Measurements from ENCODE around the gene ANO10.

DNA sequence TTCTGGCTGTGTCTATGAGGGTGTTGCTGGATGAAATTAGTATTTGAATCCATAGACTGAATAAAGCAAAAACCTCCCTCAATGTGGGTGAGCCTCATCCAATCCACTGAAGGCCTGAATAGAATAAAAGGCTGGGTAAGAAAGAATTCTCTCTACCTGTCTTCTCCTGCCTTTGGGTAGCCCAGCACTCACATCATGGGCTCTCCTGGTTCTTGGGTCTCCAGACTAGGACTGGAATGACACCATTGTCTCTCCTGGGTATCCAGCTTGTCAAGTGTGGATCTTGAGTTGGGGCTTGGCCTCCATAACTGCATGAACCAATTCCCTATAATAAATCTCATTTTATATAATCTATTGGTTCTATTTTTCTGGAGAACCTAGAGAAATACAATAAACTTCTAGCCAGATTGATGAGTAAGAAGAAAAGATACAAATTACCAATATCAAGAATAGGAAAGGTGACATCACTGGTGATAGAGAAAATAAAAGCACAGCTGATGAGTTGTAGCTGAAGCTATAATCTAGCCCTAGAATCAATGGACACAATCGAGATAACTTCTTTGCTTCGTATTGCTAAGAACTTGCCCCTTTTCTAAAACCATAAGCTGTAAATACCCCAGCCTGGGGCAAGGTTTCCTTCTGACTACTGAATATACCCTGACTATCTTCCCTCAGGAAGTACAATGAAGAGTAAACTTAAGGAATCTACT lies 106.4 kb downstream of the ANO10 start:
- no peak for TF ChIP-seq EP300 (IDR thresholded peaks at IDR 0.05; ENCODE audit: borderline replicate concordance)
- no peak for TF ChIP-seq TAF1 (IDR thresholded peaks at IDR 0.05; ENCODE audit: low read depth)
- no peak for TF ChIP-seq REST (IDR thresholded peaks at IDR 0.05; ENCODE audit: low read depth)
- TF ChIP-seq NFIC (IDR thresholded peaks at IDR 0.05) = no peak
- no peak for TF ChIP-seq RAD21 (IDR thresholded peaks at IDR 0.05; ENCODE audit: low read depth)
- no peak for TF ChIP-seq TCF12 (IDR thresholded peaks at IDR 0.05; ENCODE audit: low read depth)
- TF ChIP-seq CREB1 (IDR thresholded peaks at IDR 0.05; ENCODE audit: low read depth) = no peak
- no peak for TF ChIP-seq FOXM1 (IDR thresholded peaks at IDR 0.05; ENCODE audit: borderline replicate concordance, low read depth)
- TF ChIP-seq EGR1 (IDR thresholded peaks at IDR 0.05) = no peak
- no peak for TF ChIP-seq USF1 (IDR thresholded peaks at IDR 0.05)
- no peak for TF ChIP-seq CEBPB (IDR thresholded peaks at IDR 0.05)
